T-helper 9 cell (primary cell): ENCODE data around the gene CARD18.
"Not testable (repeated sequence)": the region's sequence is repeated elsewhere in the genome, so short reads cannot be mapped to it uniquely, and the experiment has no call there.

ENCODE experiments used
- DNase-seq: peaks from one replicate; pipeline ENCODE4 v3.0.0-alpha.2; 2020

Gene CARD18

DNA sequence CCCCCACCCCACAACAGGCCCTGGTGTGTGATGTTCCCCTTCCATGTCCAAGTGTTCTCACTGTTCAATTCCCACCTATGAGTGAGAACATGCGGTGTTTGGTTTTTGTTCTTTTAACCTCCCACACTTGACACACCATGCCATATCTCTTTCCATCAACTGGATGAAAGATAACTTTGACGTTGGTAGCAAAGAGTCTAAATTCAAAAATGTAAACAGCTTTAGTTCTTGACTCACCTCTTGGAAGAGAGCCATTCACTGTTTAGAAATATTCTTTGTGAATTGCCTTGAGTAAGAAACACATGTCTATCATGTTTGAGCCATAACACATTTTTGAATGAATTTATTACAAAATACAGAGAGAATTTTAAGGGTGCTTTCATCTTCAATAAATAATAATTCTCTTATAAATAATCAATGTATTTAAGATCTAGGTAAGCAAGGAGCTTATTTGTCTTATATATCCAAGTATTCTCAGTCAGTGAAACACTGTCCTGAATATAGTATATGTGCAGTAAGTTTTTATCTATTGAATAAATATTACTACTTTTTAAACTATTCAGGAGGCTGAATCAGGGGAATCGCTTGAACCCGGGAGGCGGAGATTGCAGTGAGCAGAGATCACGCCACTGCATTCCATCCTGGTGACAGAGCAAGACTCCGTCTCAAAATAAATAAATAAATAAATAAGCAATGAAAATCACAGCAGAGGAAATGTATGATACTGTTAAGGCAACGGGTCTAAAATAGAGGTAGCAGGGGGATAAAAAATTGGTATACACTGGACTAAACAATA, 6.7 kb downstream of the CARD18 start:
- no peak for DNase-seq

DNA sequence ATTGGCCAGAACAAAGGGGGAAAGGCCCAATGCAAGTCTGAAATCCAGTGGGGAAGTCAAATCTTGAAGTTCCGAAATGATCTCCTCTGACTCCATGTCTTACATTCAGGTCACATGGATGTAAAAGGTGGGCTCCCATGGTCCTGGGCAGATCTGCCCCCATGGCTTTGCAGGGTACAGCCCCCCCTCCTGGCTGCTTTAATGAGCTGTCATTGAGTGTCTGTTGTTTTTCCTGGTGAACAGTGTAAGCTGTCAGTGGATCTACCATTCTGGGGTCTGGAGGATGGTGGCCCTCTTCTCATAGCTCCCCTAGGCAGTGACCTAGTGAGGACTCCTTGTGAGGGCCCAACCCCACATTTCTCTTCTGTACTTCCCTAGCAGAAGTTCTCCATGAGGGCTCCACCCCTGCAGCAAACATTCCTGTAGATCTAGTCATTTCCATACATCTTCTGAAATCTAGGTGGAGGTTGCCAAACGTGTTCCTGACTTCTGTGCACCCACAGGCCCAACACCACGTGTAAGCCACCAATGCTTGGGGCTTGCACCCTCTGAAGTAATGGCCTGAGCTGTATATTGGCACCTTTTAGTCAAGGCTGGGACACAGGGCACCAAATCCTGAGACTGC, 9.3 kb downstream of the CARD18 start:
- DNase-seq = no peak

DNA sequence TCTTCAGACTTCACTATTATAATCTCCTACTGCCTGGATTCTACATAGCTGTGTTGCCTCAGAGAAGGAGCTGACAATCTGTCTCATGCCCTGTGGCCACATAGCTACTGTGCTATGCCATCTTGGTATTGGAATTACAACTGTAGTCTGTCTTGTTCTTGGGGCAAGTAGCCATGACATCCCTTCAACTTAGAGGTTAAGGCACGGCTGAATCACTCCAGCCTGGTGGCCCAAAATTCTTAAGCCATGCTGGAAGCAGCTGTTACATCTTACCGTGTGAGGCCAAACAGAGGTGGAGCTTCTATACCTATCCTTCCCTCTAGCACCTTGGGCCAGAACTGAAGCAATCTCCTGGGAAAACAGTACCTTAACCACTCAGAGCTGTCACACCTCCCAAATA, 14.8 kb downstream of the CARD18 start:
- no peak for DNase-seq

DNA sequence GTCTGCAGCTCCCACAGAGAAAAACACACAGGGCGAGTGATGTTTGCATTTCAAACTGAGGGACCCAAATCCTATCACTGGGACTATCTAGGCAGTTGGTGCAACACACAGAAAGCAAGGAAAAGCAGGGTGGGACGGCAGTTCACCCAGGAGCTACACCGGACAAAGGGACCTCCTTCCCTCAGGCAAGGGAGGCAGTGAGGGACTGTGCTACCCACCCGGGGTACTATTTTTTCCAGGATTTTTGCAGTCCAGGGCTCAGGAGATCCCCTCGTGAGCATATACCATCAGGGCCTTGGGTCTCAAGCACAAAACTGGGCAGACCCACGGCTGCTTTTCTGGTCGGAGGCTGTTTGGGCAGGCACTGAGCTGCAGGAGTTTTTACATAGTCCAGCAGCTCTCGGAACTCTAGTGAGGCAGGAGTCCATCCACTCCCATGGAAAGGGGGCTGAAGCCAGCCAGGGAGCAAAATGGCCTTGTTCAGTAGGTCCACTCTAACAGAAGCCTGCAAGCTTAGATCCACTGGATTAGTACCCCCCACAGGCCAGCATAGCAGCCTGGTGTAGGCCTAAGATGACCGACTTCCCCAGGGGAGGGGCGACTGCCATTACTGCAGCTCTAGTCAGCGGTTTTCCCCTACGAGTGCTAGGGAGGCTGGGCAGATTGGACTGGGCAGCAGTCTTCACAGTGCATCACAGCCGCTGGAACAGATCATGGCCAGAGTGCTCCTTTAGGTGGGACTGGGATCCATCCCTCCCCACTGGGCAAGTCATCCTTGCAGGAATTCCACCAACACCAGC, 28.2 kb downstream of the CARD18 start:
- DNase-seq = no peak

DNA sequence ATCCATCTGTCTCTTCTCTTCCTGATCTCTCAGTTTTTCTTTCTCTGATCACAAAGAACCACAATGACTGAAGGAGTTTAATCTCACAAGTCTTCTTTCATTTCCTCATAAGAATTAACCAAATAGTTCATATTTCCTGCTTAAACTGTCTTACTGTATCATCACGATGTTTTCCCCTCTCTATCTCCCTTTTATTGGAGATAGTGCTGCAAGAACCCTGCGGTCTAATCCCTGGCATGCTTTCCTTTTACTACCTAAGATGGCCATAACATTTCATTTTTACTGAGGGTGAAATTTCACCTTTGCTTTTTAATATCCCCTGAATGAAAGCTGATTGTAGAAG, 28.9 kb downstream of the CARD18 start:
- no peak for DNase-seq

DNA sequence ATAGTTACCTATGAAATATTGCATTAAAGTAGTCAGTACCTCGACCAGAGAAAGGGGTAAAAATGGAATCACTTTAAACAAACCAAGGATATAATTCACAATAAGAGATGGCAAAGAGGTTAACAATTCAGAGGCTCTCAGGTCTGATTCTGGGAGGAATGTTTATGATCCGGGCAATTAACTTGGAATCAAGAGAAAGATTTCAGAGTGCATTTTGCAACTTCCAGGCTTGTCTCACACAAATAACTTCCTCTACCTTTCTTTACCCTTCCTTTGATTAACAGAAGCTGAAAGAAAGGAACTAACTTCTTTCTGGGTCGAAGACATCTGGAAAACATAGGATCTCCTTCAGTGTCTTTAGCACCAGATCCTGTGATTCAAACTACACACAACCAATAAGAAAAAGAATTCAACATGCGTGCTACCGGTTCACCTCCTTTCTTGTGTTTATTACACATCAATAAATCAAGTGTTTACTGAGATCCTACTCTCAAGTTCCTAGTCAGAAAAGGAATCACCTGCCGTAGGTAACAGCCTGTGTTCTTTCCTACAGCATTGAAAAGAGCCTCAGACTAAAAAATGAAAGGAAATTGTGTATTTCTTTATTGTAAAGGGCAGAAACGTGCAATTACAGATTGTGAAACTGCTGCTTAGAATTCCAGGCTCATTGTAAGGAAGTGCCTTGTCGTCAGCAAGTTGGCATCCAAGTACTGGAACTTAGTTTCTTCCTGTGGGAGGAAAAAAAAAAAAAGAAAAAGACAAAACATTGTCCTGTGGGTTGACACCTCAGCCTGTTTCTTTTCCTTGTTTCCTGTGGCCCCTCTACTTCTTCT, 29.5 kb downstream of the CARD18 start:
- DNase-seq = no peak

DNA sequence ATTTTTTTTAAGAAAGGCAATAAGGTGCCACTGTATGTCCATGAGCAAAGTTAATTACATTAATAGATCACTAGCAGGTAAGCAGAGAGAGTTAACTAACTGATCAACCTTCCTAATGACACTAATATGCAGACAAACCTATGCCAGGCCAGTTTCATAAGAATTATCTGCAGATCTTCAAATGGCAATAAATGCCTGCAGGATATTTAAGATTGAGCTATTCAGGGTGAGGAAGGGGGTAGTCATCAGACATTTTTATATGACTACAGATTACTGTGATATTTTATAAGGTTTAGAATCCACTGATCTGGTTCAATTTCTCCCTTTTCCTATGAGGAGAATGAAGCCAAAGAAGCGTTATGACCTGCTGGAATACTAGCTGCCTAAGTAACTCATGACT, 30.2 kb downstream of the CARD18 start:
- no peak for DNase-seq

DNA sequence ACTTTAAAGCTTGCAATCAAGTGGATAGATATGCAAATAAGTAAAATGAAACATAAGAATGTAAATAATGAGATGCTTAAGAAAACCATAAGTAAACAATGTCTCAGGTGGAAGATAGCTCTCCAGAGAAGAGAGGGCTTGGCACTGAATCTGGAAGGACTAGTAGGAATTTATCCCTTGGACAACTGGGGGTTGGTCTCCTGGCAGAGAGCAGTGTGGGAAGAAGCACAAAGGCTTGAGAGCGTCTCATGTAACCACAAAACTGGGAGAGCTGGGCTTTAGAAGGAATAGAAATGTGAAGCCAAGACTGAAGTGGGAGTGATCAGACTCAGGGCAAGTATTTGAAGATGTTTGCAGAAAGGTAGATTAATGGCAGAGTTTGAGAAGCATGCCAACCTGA, 31.3 kb downstream of the CARD18 start:
- no peak for DNase-seq

DNA sequence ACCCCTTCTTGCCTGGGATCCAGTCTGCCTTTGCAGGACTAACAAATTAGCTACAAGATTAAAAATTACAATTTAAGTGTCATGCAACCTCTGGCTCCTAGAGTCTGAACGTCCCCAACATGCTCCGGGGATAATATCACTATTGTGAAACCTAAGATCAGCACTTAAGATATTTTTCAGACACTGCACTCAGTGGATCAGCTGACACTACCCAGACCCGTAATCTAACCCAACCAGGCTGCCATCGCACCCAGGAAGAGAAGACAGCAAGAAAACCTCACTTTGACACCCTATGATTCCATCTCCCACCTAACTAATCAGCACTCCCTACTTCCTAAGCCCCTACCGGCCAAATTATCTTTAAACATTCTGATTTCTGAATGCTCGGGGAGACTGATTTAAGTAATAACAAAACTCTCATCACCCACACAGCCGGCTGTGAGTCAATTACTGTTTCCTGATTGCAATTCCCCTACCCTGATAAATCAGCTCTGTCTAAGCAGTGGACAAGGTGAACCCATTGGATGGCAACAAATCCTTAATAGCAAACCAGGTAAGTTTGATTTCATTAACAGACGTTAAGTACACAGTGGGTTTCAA, 32.2 kb downstream of the CARD18 start:
- not testable (repeated sequence) for DNase-seq

DNA sequence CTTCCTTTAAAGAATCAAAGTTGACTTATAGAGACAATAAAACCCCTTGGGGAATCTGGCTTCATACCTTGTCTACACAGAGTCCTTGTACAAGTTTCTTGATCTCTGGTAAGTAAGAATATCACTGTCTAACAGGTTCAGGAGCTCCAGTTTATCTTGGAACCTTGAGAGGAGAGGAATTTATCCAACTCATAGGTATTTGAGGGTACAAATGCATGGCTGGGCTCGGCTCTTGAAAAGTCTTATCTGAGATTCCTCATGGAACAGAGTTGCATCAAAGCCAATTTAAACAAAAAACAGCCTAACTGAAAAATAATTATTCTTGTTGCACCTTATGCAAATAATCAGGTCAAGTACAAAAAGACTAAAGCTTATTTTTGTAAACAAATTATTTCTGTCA, 33.4 kb downstream of the CARD18 start:
- DNase-seq = no peak

DNA sequence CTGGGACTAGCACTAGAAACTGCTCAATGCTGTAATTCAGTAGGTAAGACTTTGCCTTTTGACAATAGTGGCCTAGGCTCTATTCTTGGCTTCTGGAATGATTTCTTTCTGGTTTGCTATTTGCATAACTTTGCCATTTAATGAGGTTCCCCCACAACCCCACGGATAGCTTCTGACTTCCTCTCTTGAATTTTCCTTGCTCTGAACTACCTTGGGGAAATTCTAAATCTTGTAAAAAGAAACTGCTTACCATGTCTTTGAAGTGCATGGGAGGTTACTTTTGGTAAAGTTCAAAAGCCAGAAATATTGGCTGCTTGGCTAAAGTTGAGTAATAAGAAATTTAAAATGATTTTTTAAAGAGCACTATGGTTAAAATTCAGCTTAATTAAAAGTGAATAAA, 35.3 kb downstream of the CARD18 start:
- no peak for DNase-seq

DNA sequence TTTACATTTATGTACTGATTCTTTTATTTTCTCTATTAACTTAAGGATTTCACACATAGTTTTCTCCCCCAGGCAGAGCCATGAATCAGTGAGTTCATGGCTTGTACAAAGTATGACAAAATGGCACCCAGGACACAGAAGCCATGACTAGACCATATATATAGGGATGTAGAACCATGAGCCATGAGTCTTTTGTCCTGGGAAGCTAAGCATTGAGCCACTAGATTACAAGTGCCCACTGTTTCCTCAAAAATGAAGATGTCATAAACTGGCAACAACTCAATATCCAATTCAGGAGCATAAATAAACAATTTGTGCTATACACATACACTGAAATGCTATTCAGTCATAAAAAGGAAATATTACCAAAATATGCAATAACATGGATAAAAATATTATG, 36.2 kb downstream of the CARD18 start:
- no peak for DNase-seq

DNA sequence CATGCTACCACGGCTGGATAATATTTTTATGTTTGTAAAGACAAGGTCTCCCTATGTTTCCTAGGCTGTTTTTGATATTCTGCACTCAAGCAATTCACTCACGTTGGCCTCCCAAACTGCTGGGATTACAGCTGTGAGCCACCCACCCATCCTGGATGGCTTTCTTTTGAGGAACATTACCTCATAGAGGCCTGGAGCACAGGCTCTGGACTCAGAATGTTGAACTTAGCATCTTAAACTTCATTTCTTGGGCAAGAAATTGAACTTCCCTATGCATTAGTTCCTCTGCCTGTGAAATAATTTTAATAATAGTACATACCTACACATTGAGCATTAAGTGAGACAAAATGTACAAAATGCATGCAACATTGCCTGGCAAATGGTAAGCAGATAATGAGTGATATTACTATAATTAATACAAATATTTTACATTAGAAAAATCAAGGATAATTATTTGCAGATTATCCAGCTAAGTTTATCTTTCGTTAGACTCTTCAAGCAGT, 37.4 kb downstream of the CARD18 start:
- DNase-seq = not testable (repeated sequence)

DNA sequence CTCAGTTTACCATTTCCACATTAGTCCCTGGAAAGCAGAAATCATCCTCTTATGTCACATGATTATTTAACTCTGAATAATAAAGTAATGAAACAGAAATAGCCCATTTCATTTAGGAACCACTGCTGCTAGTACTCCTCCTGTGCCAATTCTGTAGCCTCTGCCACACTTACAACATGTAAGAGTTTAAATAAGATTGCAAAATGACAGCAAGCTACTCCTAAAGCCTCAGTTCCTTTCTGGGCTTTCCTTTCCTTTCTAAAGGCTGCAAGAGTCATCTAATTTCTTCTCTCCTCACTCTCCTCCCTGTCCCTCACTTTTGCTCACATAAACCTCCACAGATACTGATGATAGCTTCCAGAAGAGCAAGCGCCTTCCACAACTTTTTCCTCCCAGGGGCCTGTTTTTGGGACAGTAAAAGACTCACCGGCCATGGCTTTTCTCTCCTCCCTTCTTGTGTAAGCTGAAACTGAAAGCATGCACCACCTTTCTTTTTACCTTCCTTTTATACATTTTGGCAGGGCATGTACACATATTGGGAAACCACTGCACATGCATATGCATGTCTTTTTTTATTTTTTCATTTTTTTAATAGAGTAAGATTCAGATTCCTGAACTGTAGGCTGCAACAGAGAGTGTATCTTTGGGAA, 38.5 kb downstream of the CARD18 start:
- DNase-seq = no peak

DNA sequence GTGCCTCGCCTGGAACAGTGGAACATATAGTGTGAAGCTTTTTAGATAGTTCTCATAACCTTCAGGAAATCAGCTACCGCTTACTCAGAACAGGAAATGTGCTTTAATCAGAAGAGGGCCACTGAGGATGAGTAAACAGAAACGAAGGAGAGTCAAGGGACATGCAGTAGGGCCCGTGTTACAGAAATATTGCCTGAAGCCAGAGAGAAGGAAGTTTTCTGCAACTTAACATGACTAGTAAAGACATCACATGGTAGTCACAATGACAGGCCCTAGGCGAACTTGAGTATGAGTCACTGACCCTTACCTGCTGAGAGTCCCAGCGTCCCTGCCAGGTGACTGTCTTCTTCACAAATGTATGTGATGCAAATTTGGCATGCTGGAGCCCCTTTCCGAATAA, 39.4 kb downstream of the CARD18 start:
- no peak for DNase-seq

DNA sequence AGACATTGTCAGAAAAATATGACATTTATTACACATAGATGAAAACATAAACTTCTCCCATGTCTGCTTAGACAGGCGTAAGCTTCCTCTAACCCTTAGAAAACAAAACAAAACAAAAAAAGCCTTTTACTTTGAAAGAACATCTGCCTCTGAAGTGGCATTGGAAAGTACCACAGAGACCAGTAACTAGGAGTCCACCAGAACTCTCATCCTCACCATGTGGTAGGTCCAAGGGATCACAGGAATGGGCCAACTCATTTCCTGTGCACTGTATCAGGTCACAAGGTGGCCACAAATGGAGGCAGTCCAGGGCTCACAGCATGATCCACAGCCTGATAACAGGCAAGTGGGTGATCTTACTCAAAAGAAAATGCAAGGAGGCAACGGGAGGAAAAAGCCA, 40.0 kb downstream of the CARD18 start:
- DNase-seq = not testable (repeated sequence)

DNA sequence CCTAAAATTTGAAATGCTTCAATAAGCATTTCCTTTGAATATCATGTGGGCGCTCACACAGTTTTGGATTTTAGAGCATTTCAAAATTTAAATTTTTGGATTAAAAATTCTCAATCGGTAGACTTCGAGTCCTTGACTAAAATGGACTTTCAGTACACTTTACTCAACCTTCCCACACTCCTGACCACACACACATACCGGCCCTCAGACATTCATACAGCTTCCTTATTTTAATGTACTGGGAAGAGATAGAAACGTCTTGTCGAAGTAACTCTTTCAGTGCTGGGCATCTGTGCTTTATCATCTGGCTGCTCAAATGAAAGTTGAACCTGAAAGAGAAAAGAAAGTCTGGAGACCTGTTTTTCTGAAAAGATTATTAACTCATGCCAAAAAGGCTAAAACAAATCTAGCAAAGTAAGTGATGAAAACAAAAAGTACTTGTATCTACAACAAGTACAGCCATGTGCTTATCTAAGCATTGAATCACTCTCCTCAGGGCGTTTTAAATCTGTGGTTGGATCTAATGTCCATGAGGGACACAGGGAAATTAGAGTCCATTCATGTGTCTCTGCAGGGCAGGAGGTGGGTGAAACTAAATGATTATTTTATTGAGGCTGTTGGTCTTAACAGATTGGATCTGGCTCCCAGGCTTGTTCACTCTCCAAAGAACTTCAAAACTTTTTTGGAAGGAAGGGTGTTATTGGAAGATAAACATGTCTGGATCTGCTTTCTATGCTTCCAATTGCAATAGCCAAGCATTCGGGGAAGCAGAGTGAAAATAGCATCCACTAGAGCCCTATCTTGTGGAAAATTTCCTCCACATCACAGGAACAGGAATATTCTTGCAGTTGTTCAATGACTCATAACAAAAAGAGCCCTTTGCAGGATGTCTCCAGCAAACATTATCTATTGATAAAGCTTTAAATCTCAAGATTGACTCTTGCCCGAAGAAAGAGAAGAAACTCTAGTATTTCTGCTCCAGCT, 47.0 kb downstream of the CARD18 start:
- no peak for DNase-seq
